HepG2 (cell line): ENCODE results near the gene FCN3. TPM values are rescaled to one million over a fixed set of nuclear protein-coding genes. Genes with fewer than 3 reads are reported as not detected.

ENCODE experiments used
- ATAC-seq: fragments of 200-7000 bp; cut with Tn5 transposase; 3 replicates; pipeline ENCODE4 v1.9.1; 2020; ENCODE audit warnings: mild to moderate bottlenecking, moderate library complexity
- BruUV-seq: library from RNA; stranded (reverse); fragments of 400-500 nt; replicated peaks from 2 replicates; lab custom pipeline; 2021; lab: Mats Ljungman, UMichigan
- CTCF ChIA-PET: fragments of 300-600 bp; formaldehyde crosslinking; extraction: SDS; loops from one replicate; lab custom pipeline; 2021; ENCODE audit warnings: low total read pairs, inconsistent platforms, low intra/inter-chr PET ratio; lab: Yijun Ruan, JAX
- POLR2A ChIA-PET: fragments of 350-600 bp; sonication (Branson Sonifier 250); formaldehyde crosslinking; loops from one replicate; lab custom pipeline; 2020; ENCODE audit warnings: antibody characterized with exemption, inconsistent platforms; lab: Yijun Ruan, JAX
- DNase-seq: peaks from one replicate; pipeline ENCODE4 v3.0.0-alpha.2; 2015; ENCODE audit warnings: low spot score
- FAIRE-seq: peaks from 3 replicates; lab custom pipeline; 2011; peaks lifted over from hg19 to GRCh38; lab: Jason Lieb, UNC
- H2AFZ ChIP-seq: one replicate; pipeline ENCODE4 v1.6.1; 2011; ENCODE audit warnings: low read length, inconsistent platforms
- H3K27ac ChIP-seq: fragments of 300-600 bp; 3 replicates; pipeline ENCODE4 v1.8.0; 2011; ENCODE audit warnings: mixed run types, mild to moderate bottlenecking, mixed read lengths, low read length, inconsistent platforms; ENCODE audit not compliant: insufficient read depth; ENCODE audit errors: extremely low read length
- H3K27me3 ChIP-seq, 2 experiments: fragments of 200-600 bp in 1 of 2; 2 replicates in 1 of 2; 3 replicates in 1 of 2; pipeline versions ENCODE4 v1.6.0 to v1.8.0; 2011; ENCODE audit warnings: low read length in 2 of 2, mild to moderate bottlenecking in 2 of 2, moderate library complexity in 2 of 2, inconsistent platforms in 1 of 2; ENCODE audit not compliant: insufficient read depth in 2 of 2, control insufficient read depth in 1 of 2
- H3K36me3 ChIP-seq, 2 experiments: fragments of 200-600 bp in 1 of 2; replicated peaks in 1 of 2; 2 replicates in 1 of 2; 3 replicates in 1 of 2; pipeline versions ENCODE4 v1.5.1 to v1.8.0; 2011; ENCODE audit warnings: low read length in 2 of 2, inconsistent platforms in 1 of 2; ENCODE audit not compliant: insufficient read depth in 2 of 2, control insufficient read depth in 1 of 2
- H3K4me1 ChIP-seq: 2 replicates; pipeline ENCODE4 v1.5.1; 2012; ENCODE audit warnings: low read length, inconsistent platforms; ENCODE audit not compliant: insufficient read depth
- H3K4me2 ChIP-seq: 2 replicates; pipeline ENCODE4 v1.6.0; 2011; ENCODE audit warnings: low read depth, low read length, inconsistent platforms
- H3K4me3 ChIP-seq, 3 experiments: fragments of 200-600 bp in 1 of 3; sonication (generic), shearing (Covaris generic) in 1 of 3; replicated peaks in 1 of 3; 2 replicates each; pipeline ENCODE4 v1.5.1; 2011 to 2016; ENCODE audit warnings: low read length in 3 of 3, inconsistent platforms in 2 of 3, low read depth in 2 of 3, mild to moderate bottlenecking in 2 of 3, control low read depth in 1 of 3, mixed read lengths in 1 of 3; ENCODE audit not compliant: insufficient read depth in 1 of 3
- H3K79me2 ChIP-seq: one replicate; pipeline ENCODE4 v1.6.1; 2011; ENCODE audit warnings: low read length, inconsistent platforms; ENCODE audit not compliant: insufficient read depth
- H3K9ac ChIP-seq: 2 replicates; pipeline ENCODE4 v1.6.0; 2011; ENCODE audit warnings: mild to moderate bottlenecking, low read depth, low read length, inconsistent platforms; ENCODE audit not compliant: insufficient read depth
- H3K9me3 ChIP-seq: 2 replicates; pipeline ENCODE4 v1.5.1; 2012; ENCODE audit warnings: mild to moderate bottlenecking, low read length
- H4K20me1 ChIP-seq: 2 replicates; pipeline ENCODE4 v1.6.0; 2011; ENCODE audit warnings: inconsistent platforms, mild to moderate bottlenecking, low read length, moderate library complexity; ENCODE audit not compliant: insufficient read depth
- CENPX ChIP-seq: sonication (generic); formaldehyde crosslinking; IDR thresholded peaks from 2 replicates; pipeline ENCODE4 v1.9.0; 2021; ENCODE audit warnings: mild to moderate bottlenecking, missing genetic modification reagents, moderate library complexity
- EZH2 ChIP-seq: conservative IDR thresholded peaks from 2 replicates; pipeline ENCODE4 v1.6.1; 2012; ENCODE audit warnings: mild to moderate bottlenecking, low read depth, low read length, moderate library complexity
- IRF2 ChIP-seq: IDR thresholded peaks from 2 replicates; pipeline ENCODE4 v1.6.1; 2018; ENCODE audit warnings: missing genetic modification reagents, missing compliant biosample characterization
- KDM5B ChIP-seq: sonication (generic); formaldehyde crosslinking; IDR thresholded peaks from 2 replicates; pipeline ENCODE4 v1.4.0; 2020; ENCODE audit warnings: missing genetic modification reagents, mild to moderate bottlenecking, borderline replicate concordance
- NR2C2 ChIP-seq: sonication (generic); formaldehyde crosslinking; IDR thresholded peaks from 2 replicates; pipeline ENCODE4 v1.4.0; 2020; ENCODE audit warnings: missing genetic modification reagents, mild to moderate bottlenecking, moderate library complexity, borderline replicate concordance
- RBFOX2 ChIP-seq: fragments of 200-400 bp; formaldehyde crosslinking; IDR thresholded peaks from 2 replicates; pipeline ENCODE4 v1.6.1; 2017; ENCODE audit warnings: low read depth, mild to moderate bottlenecking, low read length
- SATB2 ChIP-seq: sonication (generic); formaldehyde crosslinking; IDR thresholded peaks from 2 replicates; pipeline ENCODE4 v1.5.0; 2020; ENCODE audit warnings: missing genetic modification reagents
- SP5 ChIP-seq: IDR thresholded peaks from 2 replicates; pipeline ENCODE4 v1.6.1; 2016; ENCODE audit warnings: low read depth, borderline replicate concordance
- TGIF2 ChIP-seq: IDR thresholded peaks from 2 replicates; pipeline ENCODE4 v1.6.1; 2016; ENCODE audit warnings: control low read depth, missing compliant biosample characterization
- TMF1 ChIP-seq: sonication (generic); formaldehyde crosslinking; IDR thresholded peaks from 2 replicates; pipeline ENCODE4 v1.8.1; 2022; ENCODE audit warnings: low read depth, missing genetic modification reagents
- XRCC5 ChIP-seq: fragments of 200-400 bp; formaldehyde crosslinking; optimal IDR thresholded peaks from 2 replicates; pipeline ENCODE3; 2017; ENCODE audit warnings: mild to moderate bottlenecking, low read length
- ZEB1 ChIP-seq: IDR thresholded peaks from 2 replicates; pipeline ENCODE4 v1.6.1; 2012; ENCODE audit warnings: mild to moderate bottlenecking, low read depth, inconsistent platforms; ENCODE audit not compliant: insufficient replicate concordance
- ZNF263 ChIP-seq: sonication (generic); formaldehyde crosslinking; IDR thresholded peaks from 2 replicates; pipeline ENCODE4 v1.4.0; 2020; ENCODE audit warnings: missing genetic modification reagents
- ZNF44 ChIP-seq: sonication (generic); formaldehyde crosslinking; IDR thresholded peaks from 2 replicates; pipeline ENCODE4 v1.5.1; 2020; ENCODE audit warnings: mild to moderate bottlenecking, missing genetic modification reagents
- ZNF788 ChIP-seq: sonication (generic); formaldehyde crosslinking; IDR thresholded peaks from 2 replicates; pipeline ENCODE4 v1.5.0; 2020; ENCODE audit warnings: mild to moderate bottlenecking, missing genetic modification reagents, borderline replicate concordance
- ZSCAN31 ChIP-seq: sonication (generic); formaldehyde crosslinking; IDR thresholded peaks from 2 replicates; pipeline ENCODE4 v1.5.0; 2020; ENCODE audit warnings: low read depth, mild to moderate bottlenecking, missing genetic modification reagents
- WGBS: methylation state at CpG from one replicate; pipeline ENCODE4 v1.1.6; 2017; ENCODE audit warnings: low lambda C conversion rate; 5-methylcytosine and 5-hydroxymethylcytosine counted together
- in situ Hi-C: cut with HindIII; loops from 2 replicates; pipeline ENCODE4 v1.10.0; 2017; ENCODE audit warnings: low pct_unique_long_range_greater_than_20kb; ENCODE audit not compliant: extremely low pct_ligation_motif_present
- intact Hi-C: fragments of 100-400 bp; cut with micrococcal nuclease; formaldehyde crosslinking; loops from one replicate; pipeline ENCODE4 v1.10.0; 2022; ENCODE audit not compliant: unreplicated experiment
- polyA plus RNA-seq, 8 experiments: library from polyadenylated mRNA; depleted of rRNA in 3 of 8; stranded (reverse) in 7 of 8; unstranded in 1 of 8; fragments of >200 nt; fragmentation: Illumina TruSeq in 4 of 8; extraction: Trizol in 4 of 8; gene quantifications; 2 replicates each; pipeline versions ENCODE4 v1.2.1 to v1.2.3, GENCODE V29; 2011 to 2016; ENCODE audit warnings: low read depth in 4 of 8, missing spikeins in 1 of 8, mixed read lengths in 1 of 8; ENCODE audit not compliant: insufficient read depth in 1 of 8
- total RNA-seq, 5 experiments: library from RNA; depleted of rRNA; stranded (reverse); fragments of >200 nt; fragmentation: Illumina TruSeq; extraction: Trizol; gene quantifications; 2 replicates each; pipeline ENCODE4 v1.2.3, GENCODE V29; 2016; ENCODE audit warnings: low read depth in 1 of 5
- TF ChIP-seq, protein P1 (sequence below), 2 experiments: sonication (generic) in 1 of 2; formaldehyde crosslinking in 1 of 2; IDR thresholded peaks; 2 replicates each; pipeline versions ENCODE4 v1.4.0 to v1.6.1; 2018 to 2020; ENCODE audit warnings: missing genetic modification reagents in 2 of 2, borderline replicate concordance in 1 of 2, low read depth in 1 of 2, mild to moderate bottlenecking in 1 of 2, missing biosample characterization in 1 of 2
- TF ChIP-seq, protein P2 (sequence below): sonication (generic); formaldehyde crosslinking; IDR thresholded peaks from 2 replicates; pipeline ENCODE4 v1.4.0; 2020; ENCODE audit warnings: missing genetic modification reagents
- TF ChIP-seq, protein P3 (sequence below): IDR thresholded peaks from 2 replicates; pipeline ENCODE4 v1.6.1; 2016; ENCODE audit warnings: mild to moderate bottlenecking

Gene FCN3
- total and polyA plus RNA-seq, 2 of the 13 experiments (the other 11 are each of a cell fraction or from before 2014, with no cell fraction given), result not detected

DNA sequence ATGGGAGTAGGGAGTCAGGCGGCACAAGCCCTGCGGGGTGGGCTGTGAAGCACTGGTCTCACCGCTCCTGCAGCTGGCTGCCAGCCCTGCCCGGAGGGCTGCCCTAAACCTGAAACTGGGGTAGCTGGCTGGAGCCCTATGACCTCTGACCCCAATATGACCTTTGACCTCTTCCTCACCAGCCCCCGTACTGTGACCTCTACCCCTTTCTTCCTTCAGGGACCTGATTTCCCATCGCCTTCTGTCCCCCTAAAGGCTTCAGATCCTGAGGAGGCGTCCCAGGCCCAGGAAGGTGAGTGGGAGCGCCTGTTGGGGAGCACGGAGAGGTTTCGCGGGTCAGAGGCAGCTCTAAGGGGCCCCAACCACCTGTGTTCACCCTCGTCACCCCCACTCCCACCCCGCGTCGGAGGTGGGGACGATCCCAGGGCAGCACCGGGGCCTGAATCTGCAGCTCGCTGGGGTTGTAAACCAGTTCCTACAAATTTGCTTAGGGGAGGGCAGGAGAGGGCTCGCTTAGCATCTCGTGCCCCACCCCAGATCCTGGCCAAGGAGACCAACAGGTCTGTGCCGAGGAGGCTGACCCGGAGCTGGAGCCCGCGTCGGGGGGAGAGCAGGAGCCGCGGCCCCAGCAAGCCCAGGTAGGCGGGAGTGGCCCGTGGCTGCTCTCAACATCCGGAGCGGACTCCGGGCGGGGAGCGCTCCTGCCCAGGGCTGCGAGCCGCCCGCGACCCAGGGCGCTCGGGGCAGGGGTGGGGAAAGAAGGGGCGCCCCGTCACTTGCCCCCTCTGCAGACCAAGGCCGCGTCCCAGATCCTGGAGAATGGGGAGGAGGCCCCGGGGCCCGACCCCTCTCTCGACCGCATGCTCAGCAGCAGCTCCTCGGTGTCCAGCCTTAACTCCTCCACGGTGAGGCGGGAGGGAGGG, 25.5 kb downstream of the FCN3 start:
- Histone ChIP-seq H4K20me1 (no peaks in the 10 kb centered on the region), H3K9me3 (no peaks in the 10 kb centered on the region), H3K4me1 (peaks cover 28% of the 10 kb centered on the region), H3K79me2 (no peaks in the 10 kb centered on the region), H3K27ac (no peak overlapping the region), H3K36me3 (no peaks in the 10 kb centered on the region), H3K27me3 (no peaks in the 10 kb centered on the region), H3K4me3 (peak overlapping the region; percentile 49 to 70 (median 57)), H3K9ac (peak overlapping the region; percentile 22; the same call in 1 of the 2 replicates), H3K4me2 (peak overlapping the region; percentile 87), H2AFZ (no peak overlapping the region)
- DNase-seq (no peak), FAIRE-seq (no peak), ATAC-seq (peak; percentile 65)
- BruUV-seq, result no TSS peak
- in situ Hi-C loops, result no loop called here
- intact Hi-C loops, result loop anchor here (1.0 kb wide), 1 partner anchor 8 kb away; no protein-coding TSS in a partner anchor
- POLR2A ChIA-PET, result interaction anchor here (0.7 to 1.6 kb wide), 3 partner anchors 8 to 258 kb away, joined by 3 to 6 read pairs (median 3); partner anchors contain the start of gene MAP3K6
- CTCF ChIA-PET, result no interaction called here
- 57% methylated on average over 9 of the region's 51 CpGs for WGBS
- TF ChIP-seq IRF2 (CRISPR knock-in tag) (0 out of 2 replicates have a peak, but pooled peaks have one; percentile 46), NR2C2 (CRISPR knock-in tag) (peak; percentile 90), SATB2 (CRISPR knock-in tag) (no peak), ZNF788 (CRISPR knock-in tag) (0 out of 2 replicates have a peak, but pooled peaks have one; percentile 37), ZSCAN31 (CRISPR knock-in tag) (0 out of 2 replicates have a peak, but pooled peaks have one; percentile 49), SP5 (CRISPR knock-in tag) (0 out of 2 replicates have a peak, but pooled peaks have one; percentile 18), TMF1 (CRISPR knock-in tag) (0 out of 2 replicates have a peak, but pooled peaks have one; percentile 56), TGIF2 (CRISPR knock-in tag) (no peak), XRCC5 (peak; percentile 80), CENPX (CRISPR knock-in tag) (no peak), ZEB1 (peak; percentile 89), ZNF263 (CRISPR knock-in tag) (peak; percentile 89), EZH2 (no peak), RBFOX2 (0 out of 2 replicates have a peak, but pooled peaks have one; percentile 25), ZNF44 (CRISPR knock-in tag) (no peak), KDM5B (CRISPR knock-in tag) (peak; percentile 66)
- TF ChIP-seq, protein P1, sequence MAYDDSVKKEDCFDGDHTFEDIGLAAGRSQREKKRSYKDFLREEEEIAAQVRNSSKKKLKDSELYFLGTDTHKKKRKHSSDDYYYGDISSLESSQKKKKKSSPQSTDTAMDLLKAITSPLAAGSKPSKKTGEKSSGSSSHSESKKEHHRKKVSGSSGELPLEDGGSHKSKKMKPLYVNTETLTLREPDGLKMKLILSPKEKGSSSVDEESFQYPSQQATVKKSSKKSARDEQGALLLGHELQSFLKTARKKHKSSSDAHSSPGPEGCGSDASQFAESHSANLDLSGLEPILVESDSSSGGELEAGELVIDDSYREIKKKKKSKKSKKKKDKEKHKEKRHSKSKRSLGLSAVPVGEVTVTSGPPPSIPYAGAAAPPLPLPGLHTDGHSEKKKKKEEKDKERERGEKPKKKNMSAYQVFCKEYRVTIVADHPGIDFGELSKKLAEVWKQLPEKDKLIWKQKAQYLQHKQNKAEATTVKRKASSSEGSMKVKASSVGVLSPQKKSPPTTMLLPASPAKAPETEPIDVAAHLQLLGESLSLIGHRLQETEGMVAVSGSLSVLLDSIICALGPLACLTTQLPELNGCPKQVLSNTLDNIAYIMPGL (CRISPR knock-in tag; IDR thresholded peaks at IDR 0.05; ENCODE audit: borderline replicate concordance in 1 of 2, low read depth in 1 of 2), result peak; percentile 37 to 61; a peak in 1 of 4 replicates
- TF ChIP-seq, protein P2, sequence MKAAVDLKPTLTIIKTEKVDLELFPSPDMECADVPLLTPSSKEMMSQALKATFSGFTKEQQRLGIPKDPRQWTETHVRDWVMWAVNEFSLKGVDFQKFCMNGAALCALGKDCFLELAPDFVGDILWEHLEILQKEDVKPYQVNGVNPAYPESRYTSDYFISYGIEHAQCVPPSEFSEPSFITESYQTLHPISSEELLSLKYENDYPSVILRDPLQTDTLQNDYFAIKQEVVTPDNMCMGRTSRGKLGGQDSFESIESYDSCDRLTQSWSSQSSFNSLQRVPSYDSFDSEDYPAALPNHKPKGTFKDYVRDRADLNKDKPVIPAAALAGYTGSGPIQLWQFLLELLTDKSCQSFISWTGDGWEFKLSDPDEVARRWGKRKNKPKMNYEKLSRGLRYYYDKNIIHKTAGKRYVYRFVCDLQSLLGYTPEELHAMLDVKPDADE (CRISPR knock-in tag), result no peak
- TF ChIP-seq, protein P3, sequence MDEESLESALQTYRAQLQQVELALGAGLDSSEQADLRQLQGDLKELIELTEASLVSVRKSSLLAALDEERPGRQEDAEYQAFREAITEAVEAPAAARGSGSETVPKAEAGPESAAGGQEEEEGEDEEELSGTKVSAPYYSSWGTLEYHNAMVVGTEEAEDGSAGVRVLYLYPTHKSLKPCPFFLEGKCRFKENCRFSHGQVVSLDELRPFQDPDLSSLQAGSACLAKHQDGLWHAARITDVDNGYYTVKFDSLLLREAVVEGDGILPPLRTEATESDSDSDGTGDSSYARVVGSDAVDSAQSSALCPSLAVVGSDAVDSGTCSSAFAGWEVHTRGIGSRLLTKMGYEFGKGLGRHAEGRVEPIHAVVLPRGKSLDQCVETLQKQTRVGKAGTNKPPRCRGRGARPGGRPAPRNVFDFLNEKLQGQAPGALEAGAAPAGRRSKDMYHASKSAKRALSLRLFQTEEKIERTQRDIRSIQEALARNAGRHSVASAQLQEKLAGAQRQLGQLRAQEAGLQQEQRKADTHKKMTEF (CRISPR knock-in tag), result 0 out of 2 replicates have a peak, but pooled peaks have one; percentile 43
